GM18520 (cell line): ENCODE data around the gene FMO1.
"Not testable (repeated sequence)": the region's sequence is repeated elsewhere in the genome, so short reads cannot be mapped to it uniquely, and the experiment has no call there.

Experiments
- ATAC-seq: cut with Tn5 transposase; IDR thresholded peaks from one replicate; pipeline ENCODE4 v1.9.1; 2021; ENCODE audit not compliant: unreplicated experiment

FMO1 gene

GRCh38 chr1:171277534-171277933 is 29.2 kb downstream of the FMO1 start:
- no peak for ATAC-seq

GRCh38 chr1:171279234-171279633 is 30.9 kb downstream of the FMO1 start:
- ATAC-seq = no peak

GRCh38 chr1:171279678-171280077 is 31.4 kb downstream of the FMO1 start:
- no peak for ATAC-seq

GRCh38 chr1:171280599-171280998 is 32.3 kb downstream of the FMO1 start:
- no peak for ATAC-seq

GRCh38 chr1:171286032-171286705 is 37.9 kb downstream of the FMO1 start:
- ATAC-seq = no peak

GRCh38 chr1:171290621-171291020 is 42.3 kb downstream of the FMO1 start:
- ATAC-seq = no peak

GRCh38 chr1:171292799-171293198 is 44.5 kb downstream of the FMO1 start:
- no peak for ATAC-seq

GRCh38 chr1:171295383-171295782 is 47.1 kb downstream of the FMO1 start:
- ATAC-seq = not testable (repeated sequence)

- ATAC-seq = no peak
These were observed 47.5 kb downstream of the FMO1 start for GRCh38 chr1:171295821-171296220.

GRCh38 chr1:171296897-171297296 is 48.6 kb downstream of the FMO1 start:
- no peak for ATAC-seq

GRCh38 chr1:171298696-171299095 is 50.4 kb downstream of the FMO1 start:
- no peak for ATAC-seq

- no peak for ATAC-seq
These were observed 51.0 kb downstream of the FMO1 start for GRCh38 chr1:171299342-171299741.

GRCh38 chr1:171300401-171300800 is 52.1 kb downstream of the FMO1 start:
- ATAC-seq = no peak

GRCh38 chr1:171310661-171311087 is 62.4 kb downstream of the FMO1 start:
- ATAC-seq = no peak

- ATAC-seq = no peak
These were observed 63.7 kb downstream of the FMO1 start for GRCh38 chr1:171311771-171312558.

GRCh38 chr1:171313319-171313834 is 65.1 kb downstream of the FMO1 start:
- peak; percentile 18 for ATAC-seq

GRCh38 chr1:171313835-171314320 is 65.6 kb downstream of the FMO1 start, which contains the start of gene FMO4:
TSS of gene FMO4 (plus strand) at chr1:171314183. CDS start at chr1:171319826, 5,643 bp downstream.
- ATAC-seq = peak; percentile 100

GRCh38 chr1:171329251-171329650 is 81.0 kb downstream of the FMO1 start:
- no peak for ATAC-seq

GRCh38 chr1:171334024-171334640 is 85.8 kb downstream of the FMO1 start:
- no peak for ATAC-seq
